HG02678 (cell line): ENCODE results near the gene LRMDA.

Experiments used
- ATAC-seq: cut with Tn5 transposase; IDR thresholded peaks from one replicate; pipeline ENCODE4 v1.9.1; 2021; ENCODE audit warnings: mild to moderate bottlenecking, moderate library complexity; ENCODE audit not compliant: unreplicated experiment

The LRMDA gene

GRCh38 chr10:76088008-76088407 is 656.6 kb downstream of the LRMDA start:
- no peak for ATAC-seq

- ATAC-seq, result no peak
Observed at GRCh38 chr10:76088980-76089379, 657.6 kb downstream of the LRMDA start.

GRCh38 chr10:76089556-76090180 is 658.2 kb downstream of the LRMDA start:
- ATAC-seq, result no peak

- ATAC-seq, result no peak
Observed at GRCh38 chr10:76091926-76092325, 660.5 kb downstream of the LRMDA start.

- no peak for ATAC-seq
Observed at GRCh38 chr10:76106611-76107010, 675.2 kb downstream of the LRMDA start.

- ATAC-seq, result no peak
Observed at GRCh38 chr10:76108563-76109359, 677.3 kb downstream of the LRMDA start.

GRCh38 chr10:76111404-76111803 is 680.0 kb downstream of the LRMDA start:
- ATAC-seq, result no peak

GRCh38 chr10:76111986-76112825 is 680.8 kb downstream of the LRMDA start:
- no peak for ATAC-seq

- ATAC-seq, result no peak
Observed at GRCh38 chr10:76112826-76113150, 681.4 kb downstream of the LRMDA start.

GRCh38 chr10:76113952-76114351 is 682.5 kb downstream of the LRMDA start:
- no peak for ATAC-seq

GRCh38 chr10:76114581-76115001 is 683.2 kb downstream of the LRMDA start:
- ATAC-seq, result no peak

GRCh38 chr10:76115131-76115470 is 683.7 kb downstream of the LRMDA start:
- no peak for ATAC-seq

GRCh38 chr10:76115471-76116155 is 684.2 kb downstream of the LRMDA start:
- no peak for ATAC-seq

GRCh38 chr10:76116523-76116922 is 685.1 kb downstream of the LRMDA start:
- ATAC-seq, result no peak

GRCh38 chr10:76117949-76118348 is 686.5 kb downstream of the LRMDA start:
- no peak for ATAC-seq

GRCh38 chr10:76119036-76119435 is 687.6 kb downstream of the LRMDA start:
- no peak for ATAC-seq

- ATAC-seq, result no peak
Observed at GRCh38 chr10:76119515-76119914, 688.1 kb downstream of the LRMDA start.

GRCh38 chr10:76122056-76122455 is 690.6 kb downstream of the LRMDA start:
- ATAC-seq, result no peak

- ATAC-seq, result no peak
Observed at GRCh38 chr10:76124280-76124679, 692.9 kb downstream of the LRMDA start.

- no peak for ATAC-seq
Observed at GRCh38 chr10:76125900-76126299, 694.5 kb downstream of the LRMDA start.
